CD4-positive, alpha-beta T cell (primary cell): ENCODE data around the gene SPNS3. TPM values are rescaled to one million over a fixed set of nuclear protein-coding genes. Genes with fewer than 3 reads are reported as not detected.

ENCODE experiments used
- ATAC-seq: fragments of 200-7000 bp; cut with Tn5 transposase; one replicate; pipeline ENCODE4 v1.10.0; 2022; ENCODE audit warnings: mild to moderate bottlenecking; ENCODE audit not compliant: poor library complexity
- CTCF ChIA-PET: fragments of 350-600 bp; sonication (Branson Sonifier 250); formaldehyde crosslinking; loops from one replicate; lab custom pipeline; 2021; ENCODE audit warnings: antibody characterized with exemption, inconsistent platforms; lab: Charles Lee
- POLR2A ChIA-PET: fragments of 350-600 bp; sonication (Branson Sonifier 250); formaldehyde crosslinking; loops from one replicate; lab custom pipeline; 2021; ENCODE audit warnings: antibody characterized with exemption, inconsistent platforms; lab: Charles Lee
- DNase-seq, 14 experiments: peaks; one replicate each; pipeline ENCODE4 v3.0.0-alpha.2; 2013 to 2020; ENCODE audit warnings: mixed read lengths in 2 of 14
- H3K27ac ChIP-seq, 2 donors: one replicate each; pipeline versions ENCODE4 v1.5.1 to v1.7.0; 2013; ENCODE audit warnings: low read length in 2 of 2, low read depth in 1 of 2, mild to moderate bottlenecking in 1 of 2
- H3K27me3 ChIP-seq, 2 experiments: 1 replicate in 1 of 2; 2 replicates in 1 of 2; pipeline versions ENCODE4 v1.6.1 to v1.7.0; 2013; ENCODE audit warnings: low read length in 2 of 2, control low read depth in 1 of 2, mild to moderate bottlenecking in 1 of 2, moderate library complexity in 1 of 2; ENCODE audit not compliant: insufficient read depth in 2 of 2, control insufficient read depth in 1 of 2
- H3K36me3 ChIP-seq: one replicate; pipeline ENCODE4 v1.6.1; 2013; ENCODE audit warnings: low read length, control low read depth; ENCODE audit not compliant: insufficient read depth
- H3K4me1 ChIP-seq: one replicate; pipeline ENCODE4 v1.6.1; 2013; ENCODE audit warnings: low read length, control low read depth; ENCODE audit not compliant: insufficient read depth
- H3K4me3 ChIP-seq: one replicate; pipeline ENCODE4 v1.5.1; 2013; ENCODE audit warnings: mild to moderate bottlenecking, low read length, moderate library complexity
- H3K9me3 ChIP-seq, 2 experiments: 1 replicate in 1 of 2; 2 replicates in 1 of 2; pipeline versions ENCODE4 v1.6.1 to v1.7.0; 2013; ENCODE audit warnings: low read length in 2 of 2, mild to moderate bottlenecking in 2 of 2, control low read depth in 1 of 2, moderate library complexity in 1 of 2; ENCODE audit not compliant: control insufficient read depth in 1 of 2, insufficient read depth in 1 of 2
- H3K27ac Mint-ChIP-seq: one replicate; pipeline ENCODE4 v1.8.0; 2020; ENCODE audit warnings: mixed read lengths
- H3K27me3 Mint-ChIP-seq: one replicate; pipeline ENCODE4 v1.8.0; 2021; ENCODE audit warnings: mixed read lengths
- H3K36me3 Mint-ChIP-seq: one replicate; pipeline ENCODE4 v1.8.0; 2021; ENCODE audit warnings: low read depth, mixed read lengths
- H3K4me1 Mint-ChIP-seq: one replicate; pipeline ENCODE4 v1.8.0; 2021; ENCODE audit warnings: low read depth, mixed read lengths
- H3K4me3 Mint-ChIP-seq: one replicate; pipeline ENCODE4 v1.8.0; 2020; ENCODE audit warnings: mild to moderate bottlenecking, mixed read lengths
- H3K9me3 Mint-ChIP-seq: one replicate; pipeline ENCODE4 v1.8.0; 2020; ENCODE audit warnings: mixed read lengths
- intact Hi-C, 2 experiments: fragments of 100-400 bp; cut with DNase I in 1 of 2; cut with micrococcal nuclease in 1 of 2; formaldehyde crosslinking; loops; one replicate each; pipeline versions ENCODE4 v1.15.1 to v1.9.0; 2023 to 2025; cut with DNase I, micrococcal nuclease
- total RNA-seq, 174 experiments: library from RNA in 2 of 174; stranded (reverse) in 2 of 174; gene quantifications; one replicate each; pipeline ENCODE4 v1.2.3 and lab custom pipeline; 2021 to 2026
- TF ChIP-seq, protein P1 (sequence below): fragments of 200-600 bp; IDR thresholded peaks from one replicate; pipeline ENCODE4 v1.8.0; 2022; ENCODE audit warnings: antibody characterized with exemption, mild to moderate bottlenecking

Gene SPNS3
- total RNA-seq, 2 experiments from 2014 or later, result 2.3 to 2.5 TPM

DNA sequence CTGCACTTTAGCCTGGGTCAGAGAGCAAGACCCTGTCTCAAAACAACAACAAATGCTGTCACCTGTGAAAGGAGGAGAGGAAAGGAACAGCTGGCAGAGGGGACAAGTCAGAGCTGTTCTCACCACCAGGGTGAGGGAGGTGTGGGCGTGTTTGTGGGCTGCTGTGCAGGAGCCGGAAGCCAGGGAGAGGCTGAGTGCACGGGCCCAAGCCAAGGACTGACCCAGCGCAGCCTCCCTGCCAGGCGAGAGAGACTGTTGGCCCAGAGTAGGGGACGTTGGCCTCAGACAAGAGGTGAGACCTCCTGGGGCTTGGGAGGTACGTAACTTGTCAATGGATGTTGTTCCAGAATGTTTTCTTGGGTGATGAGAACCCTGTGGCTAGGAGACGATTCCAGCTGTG lies 75.7 kb downstream of the SPNS3 start:
- intact Hi-C loops, result no loop called here
- ChIA-PET CTCF (interaction anchor here (0.5 kb wide), 1 partner anchor 310 kb away, joined by 3 read pairs; no protein-coding TSS in a partner anchor), POLR2A (interaction anchor here (1.0 kb wide), 1 partner anchor 12 kb away, joined by 3 read pairs; no protein-coding TSS in a partner anchor)
- TF ChIP-seq, protein P1, sequence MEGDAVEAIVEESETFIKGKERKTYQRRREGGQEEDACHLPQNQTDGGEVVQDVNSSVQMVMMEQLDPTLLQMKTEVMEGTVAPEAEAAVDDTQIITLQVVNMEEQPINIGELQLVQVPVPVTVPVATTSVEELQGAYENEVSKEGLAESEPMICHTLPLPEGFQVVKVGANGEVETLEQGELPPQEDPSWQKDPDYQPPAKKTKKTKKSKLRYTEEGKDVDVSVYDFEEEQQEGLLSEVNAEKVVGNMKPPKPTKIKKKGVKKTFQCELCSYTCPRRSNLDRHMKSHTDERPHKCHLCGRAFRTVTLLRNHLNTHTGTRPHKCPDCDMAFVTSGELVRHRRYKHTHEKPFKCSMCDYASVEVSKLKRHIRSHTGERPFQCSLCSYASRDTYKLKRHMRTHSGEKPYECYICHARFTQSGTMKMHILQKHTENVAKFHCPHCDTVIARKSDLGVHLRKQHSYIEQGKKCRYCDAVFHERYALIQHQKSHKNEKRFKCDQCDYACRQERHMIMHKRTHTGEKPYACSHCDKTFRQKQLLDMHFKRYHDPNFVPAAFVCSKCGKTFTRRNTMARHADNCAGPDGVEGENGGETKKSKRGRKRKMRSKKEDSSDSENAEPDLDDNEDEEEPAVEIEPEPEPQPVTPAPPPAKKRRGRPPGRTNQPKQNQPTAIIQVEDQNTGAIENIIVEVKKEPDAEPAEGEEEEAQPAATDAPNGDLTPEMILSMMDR, result no peak
- no peak overlapping the region for H3K4me3 Mint-ChIP-seq
- H3K4me1 Mint-ChIP-seq, result peaks cover 27% of the 10 kb centered on the region
- H3K4me3 ChIP-seq, result no peak overlapping the region
- H3K36me3 Mint-ChIP-seq, result no peaks in the 10 kb centered on the region
- peak; percentile 77 for ATAC-seq
- no peaks in the 10 kb centered on the region for H3K9me3 Mint-ChIP-seq
- peaks cover 7% of the 10 kb centered on the region for H3K27me3 Mint-ChIP-seq
- no peaks in the 10 kb centered on the region for H3K9me3 ChIP-seq
- DNase-seq, result peak in 4 of 14 experiments; percentile 8 to 38 (median 28)
- H3K4me1 ChIP-seq, result peaks cover 21% of the 10 kb centered on the region
- H3K27ac Mint-ChIP-seq, result no peak overlapping the region
- no peaks in the 10 kb centered on the region for H3K36me3 ChIP-seq
- no peaks in the 10 kb centered on the region for H3K27me3 ChIP-seq
- H3K27ac ChIP-seq, result no peak overlapping the region

DNA sequence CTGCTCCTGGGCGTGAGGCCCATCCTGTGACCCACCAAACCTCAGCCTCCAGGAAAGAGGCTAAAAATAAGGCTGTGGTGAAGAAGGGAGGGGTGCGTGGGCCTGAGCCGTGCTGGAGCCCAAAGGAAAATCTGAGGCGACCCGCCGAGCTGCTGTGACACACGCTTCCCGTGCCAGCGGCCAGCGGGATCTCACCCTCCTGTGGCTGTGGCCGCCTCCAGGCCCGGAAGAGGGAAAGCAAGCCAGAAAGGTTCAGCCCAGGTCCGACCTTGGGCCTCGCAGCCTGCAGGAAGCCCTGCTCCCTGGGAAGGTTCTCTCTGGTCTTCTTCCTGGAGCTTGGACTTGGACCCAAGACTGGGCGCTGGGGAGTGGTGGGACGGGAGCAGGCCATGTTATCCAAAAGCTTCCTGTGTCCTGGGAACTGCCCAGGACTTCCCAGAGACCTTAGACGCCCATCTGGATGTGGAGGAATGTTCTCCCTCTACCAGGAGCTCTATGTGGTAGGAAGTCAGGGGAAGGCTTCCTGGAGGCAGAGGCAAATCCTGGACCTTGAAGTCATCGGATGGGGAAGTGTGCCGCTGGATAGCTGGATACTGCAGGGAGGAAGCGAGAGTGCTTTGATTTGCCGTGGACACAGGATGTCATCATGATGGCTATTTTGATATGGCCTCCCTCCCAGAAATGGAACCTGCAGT lies 76.3 kb downstream of the SPNS3 start:
- ATAC-seq (no peak), DNase-seq (no peak)
- no peaks in the 10 kb centered on the region for H3K9me3 Mint-ChIP-seq
- H3K27me3 ChIP-seq, result no peaks in the 10 kb centered on the region
- no peaks in the 10 kb centered on the region for H3K36me3 ChIP-seq
- peaks cover 17% of the 10 kb centered on the region for H3K4me1 ChIP-seq
- CTCF ChIA-PET, result no interaction called here
- POLR2A ChIA-PET, result interaction anchor here (1.0 to 1.1 kb wide), 2 partner anchors 12 to 441 kb away, joined by 3 read pairs; no protein-coding TSS in a partner anchor
- intact Hi-C loops, result no loop called here
- no peaks in the 10 kb centered on the region for H3K9me3 ChIP-seq
- H3K27me3 Mint-ChIP-seq, result peaks cover under 1% of the 10 kb centered on the region
- H3K4me3 Mint-ChIP-seq, result no peak overlapping the region
- no peak overlapping the region for H3K4me3 ChIP-seq
- H3K4me1 Mint-ChIP-seq, result peaks cover 21% of the 10 kb centered on the region
- TF ChIP-seq, protein P1, result no peak
- no peak overlapping the region for H3K27ac Mint-ChIP-seq
- no peaks in the 10 kb centered on the region for H3K36me3 Mint-ChIP-seq
- H3K27ac ChIP-seq, result no peak overlapping the region

DNA sequence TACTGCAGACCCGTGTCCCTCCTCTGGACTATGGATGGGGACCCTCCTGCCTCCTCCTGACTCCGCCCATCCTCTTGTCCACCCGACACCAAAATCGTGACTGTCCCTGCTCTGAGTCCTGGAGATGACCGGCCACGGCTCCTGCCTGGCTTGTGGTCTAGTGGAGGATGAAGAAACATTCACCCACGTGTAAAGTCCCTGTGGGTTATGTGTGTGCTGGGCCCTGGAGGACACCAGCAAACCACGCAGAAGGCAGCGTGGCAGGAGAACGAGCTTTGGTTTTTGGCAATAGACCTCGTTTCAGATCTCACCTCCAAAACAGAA lies 76.8 kb downstream of the SPNS3 start:
- Histone ChIP-seq H3K4me3 (no peak overlapping the region), H3K9me3 (no peaks in the 10 kb centered on the region), H3K36me3 (no peaks in the 10 kb centered on the region), H3K27me3 (no peaks in the 10 kb centered on the region), H3K4me1 (peaks cover 17% of the 10 kb centered on the region), H3K27ac (no peak overlapping the region)
- Mint-ChIP-seq H3K27ac (no peak overlapping the region), H3K9me3 (no peaks in the 10 kb centered on the region), H3K4me1 (peaks cover 18% of the 10 kb centered on the region), H3K36me3 (no peaks in the 10 kb centered on the region), H3K27me3 (no peaks in the 10 kb centered on the region), H3K4me3 (no peak overlapping the region)
- ATAC-seq (no peak), DNase-seq (no peak)
- ChIA-PET POLR2A (interaction anchor here (0.7 to 1.1 kb wide), 2 partner anchors 30 to 441 kb away, joined by 3 read pairs; no protein-coding TSS in a partner anchor), CTCF (no interaction called here)
- intact Hi-C loops, result no loop called here
- TF ChIP-seq, protein P1, result no peak
